GM20000 (cell line): ENCODE results near the gene TMEM187.

Experiments
- DNase-seq: peaks from one replicate; pipeline ENCODE4 v3.0.0; 2012; ENCODE audit warnings: low spot score
- CTCF ChIP-seq: IDR thresholded peaks from 2 replicates; pipeline ENCODE4 v1.5.1; 2012; ENCODE audit warnings: mild to moderate bottlenecking, control low read depth; ENCODE audit errors: extremely low read depth, missing control alignments

The TMEM187 gene

GRCh38 chrX:153981231-153981630 lies 8.7 kb downstream of the TMEM187 start:
- DNase-seq = no peak
- TF ChIP-seq CTCF = no peak

DNA sequence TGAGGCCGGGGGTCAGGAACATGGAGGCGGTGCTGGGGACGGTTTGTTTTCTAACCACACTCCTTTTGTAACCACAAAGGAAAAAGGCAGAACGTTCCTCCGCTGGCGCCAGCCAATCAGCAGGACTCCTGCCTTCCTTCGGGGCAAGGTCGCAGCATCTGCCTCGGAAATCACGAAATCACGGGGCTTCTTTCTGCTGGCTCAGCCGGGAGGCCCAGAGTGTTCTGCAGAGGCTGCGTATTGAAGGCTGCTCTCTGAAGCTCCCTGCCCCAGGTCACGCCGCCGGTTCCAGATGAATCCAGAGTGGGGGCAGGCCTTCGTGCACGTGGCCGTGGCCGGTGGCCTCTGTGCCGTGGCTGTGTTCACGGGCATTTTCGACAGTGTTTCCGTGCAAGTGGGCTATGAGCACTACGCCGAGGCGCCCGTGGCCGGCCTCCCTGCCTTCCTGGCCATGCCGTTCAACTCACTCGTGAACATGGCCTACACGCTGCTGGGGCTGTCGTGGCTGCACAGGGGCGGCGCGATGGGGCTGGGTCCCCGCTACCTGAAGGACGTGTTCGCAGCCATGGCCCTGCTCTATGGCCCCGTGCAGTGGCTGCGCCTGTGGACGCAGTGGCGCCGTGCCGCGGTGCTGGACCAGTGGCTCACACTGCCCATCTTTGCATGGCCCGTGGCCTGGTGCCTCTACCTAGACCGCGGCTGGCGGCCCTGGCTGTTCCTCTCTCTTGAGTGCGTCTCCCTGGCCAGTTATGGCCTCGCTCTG lies 9.4 kb downstream of the TMEM187 start:
- DNase-seq = no peak
- TF ChIP-seq CTCF = no peak

DNA sequence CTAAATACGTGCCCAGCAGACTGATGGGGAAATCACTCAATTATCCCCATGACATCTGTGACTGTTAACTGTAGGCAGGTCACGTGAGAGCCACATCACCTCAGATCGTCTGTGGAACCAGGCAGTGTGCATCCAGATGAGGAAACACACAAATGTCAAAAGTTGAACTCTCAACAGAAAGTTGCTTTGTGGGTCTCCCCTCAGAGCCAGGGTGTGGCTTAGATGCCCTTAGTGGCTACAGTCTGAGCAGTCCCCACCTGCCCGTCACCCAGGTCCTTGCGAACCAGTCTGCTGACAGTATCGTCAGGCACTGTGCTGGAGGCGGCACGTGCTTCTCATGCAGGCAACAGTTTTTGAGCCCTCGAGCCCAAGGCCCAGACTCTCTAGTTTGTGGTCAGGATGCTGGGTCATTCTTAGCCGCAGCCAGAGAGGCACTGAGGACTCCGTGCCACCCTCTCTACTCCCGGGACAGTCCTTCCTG lies 10.8 kb downstream of the TMEM187 start:
- no peak for DNase-seq
- no peak for TF ChIP-seq CTCF

DNA sequence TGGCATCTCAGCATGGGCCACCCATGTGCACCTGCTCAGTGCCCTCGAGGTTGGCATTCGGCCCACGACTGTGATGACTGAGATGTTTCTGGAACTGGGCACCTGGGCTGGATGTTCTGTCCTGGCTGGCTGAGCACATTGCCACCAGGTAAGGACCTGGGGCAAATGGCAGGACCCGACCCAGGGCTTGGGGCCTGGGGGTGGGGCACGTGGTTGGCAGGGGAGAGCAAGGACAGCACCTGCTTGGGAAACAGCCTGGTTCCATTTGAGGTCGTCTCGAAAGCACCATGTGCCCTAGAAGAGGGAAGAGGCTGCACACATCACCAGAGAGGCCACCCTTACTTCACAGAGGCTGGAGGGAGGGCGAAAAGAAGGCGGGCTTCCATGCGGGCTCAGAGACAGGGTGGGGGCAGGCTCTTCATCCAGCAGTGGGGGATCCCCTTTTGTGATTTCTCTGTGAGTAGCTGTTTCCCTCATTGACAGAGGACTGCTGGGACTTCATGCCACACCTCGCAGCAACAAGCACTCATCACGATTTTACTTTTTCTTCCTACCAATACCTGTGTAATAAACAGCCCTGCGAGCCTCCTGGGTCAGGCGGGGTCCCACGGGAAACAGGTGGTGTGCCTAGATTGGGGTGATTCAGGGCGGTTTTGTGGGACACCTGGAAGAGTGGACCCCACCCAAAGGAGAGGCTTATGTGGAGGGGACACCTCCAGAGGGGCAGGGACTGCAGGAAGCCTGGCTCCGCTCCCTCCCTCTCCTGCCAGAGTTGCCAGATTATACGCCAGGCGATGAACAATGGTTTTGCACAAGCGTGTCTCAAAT lies 12.0 kb downstream of the TMEM187 start:
- TF ChIP-seq CTCF = no peak
- DNase-seq = peak; percentile 70

GRCh38 chrX:153988493-153988892 lies 15.9 kb downstream of the TMEM187 start:
- no peak for DNase-seq
- no peak for TF ChIP-seq CTCF

GRCh38 chrX:153989973-153990655 lies 17.6 kb downstream of the TMEM187 start:
- no peak for TF ChIP-seq CTCF
- DNase-seq = no peak
